Trophoblast cell (in vitro differentiated cells and primary cell): ENCODE measurements around the gene GAS2L1.
A peak's percentile ranks its signal among the peaks of the same experiment; 100 is the strongest.

Experiments used
- DNase-seq, 2 donors: peaks; one replicate each; pipeline ENCODE4 v3.0.0-alpha.2; 2016
- H2AFZ ChIP-seq: 2 replicates; pipeline ENCODE4 v1.6.1; 2013; ENCODE audit warnings: low read length, moderate library complexity, mild to moderate bottlenecking; ENCODE audit not compliant: insufficient read depth, poor library complexity
- H2AK5ac ChIP-seq: 2 replicates; pipeline ENCODE4 v1.6.1; 2013; ENCODE audit warnings: mild to moderate bottlenecking, low read length
- H2BK120ac ChIP-seq: 2 replicates; pipeline ENCODE4 v1.6.1; 2013; ENCODE audit warnings: low read length, mild to moderate bottlenecking, moderate library complexity; ENCODE audit not compliant: insufficient read depth, poor library complexity
- H2BK12ac ChIP-seq: 2 replicates; pipeline ENCODE4 v1.6.1; 2013; ENCODE audit warnings: mild to moderate bottlenecking, low read length, moderate library complexity
- H2BK5ac ChIP-seq: 2 replicates; pipeline ENCODE4 v1.6.1; 2013; ENCODE audit warnings: low read length, low read depth, moderate library complexity, mild to moderate bottlenecking; ENCODE audit not compliant: poor library complexity
- H3K14ac ChIP-seq: 2 replicates; pipeline ENCODE4 v1.6.1; 2013; ENCODE audit warnings: mild to moderate bottlenecking, low read length
- H3K18ac ChIP-seq: 2 replicates; pipeline ENCODE4 v1.6.1; 2013; ENCODE audit warnings: mild to moderate bottlenecking, low read length
- H3K23ac ChIP-seq: 2 replicates; pipeline ENCODE4 v1.6.1; 2013; ENCODE audit warnings: low read length
- H3K27ac ChIP-seq: 2 replicates; pipeline ENCODE4 v1.5.1; 2013; ENCODE audit warnings: low read depth, mild to moderate bottlenecking, inconsistent platforms, low read length, moderate library complexity
- H3K27me3 ChIP-seq: 2 replicates; pipeline ENCODE4 v1.6.1; 2013; ENCODE audit warnings: inconsistent platforms, mild to moderate bottlenecking, low read length, moderate library complexity; ENCODE audit not compliant: insufficient read depth
- H3K36me3 ChIP-seq, 2 experiments: 1 replicate in 1 of 2; 2 replicates in 1 of 2; pipeline ENCODE4 v1.6.1; 2013; ENCODE audit warnings: low read length in 2 of 2, mild to moderate bottlenecking in 2 of 2, moderate library complexity in 1 of 2; ENCODE audit not compliant: insufficient read depth in 2 of 2, control insufficient read depth in 1 of 2
- H3K4ac ChIP-seq: 2 replicates; pipeline ENCODE4 v1.6.1; 2013; ENCODE audit warnings: low read depth, mild to moderate bottlenecking, low read length, moderate library complexity
- H3K4me1 ChIP-seq, 2 experiments: 1 replicate in 1 of 2; 2 replicates in 1 of 2; pipeline ENCODE4 v1.6.1; 2013; ENCODE audit warnings: low read length in 2 of 2, mild to moderate bottlenecking in 2 of 2, moderate library complexity in 1 of 2; ENCODE audit not compliant: insufficient read depth in 2 of 2, control insufficient read depth in 1 of 2
- H3K4me2 ChIP-seq: 2 replicates; pipeline ENCODE4 v1.6.1; 2013; ENCODE audit warnings: inconsistent platforms, mild to moderate bottlenecking, low read length, moderate library complexity
- H3K4me3 ChIP-seq: 2 replicates; pipeline ENCODE4 v1.5.1; 2013; ENCODE audit warnings: mild to moderate bottlenecking, low read depth, low read length, inconsistent platforms
- H3K79me1 ChIP-seq: one replicate; pipeline ENCODE4 v1.6.1; 2013; ENCODE audit warnings: low read length
- H3K79me2 ChIP-seq: 2 replicates; pipeline ENCODE4 v1.6.1; 2013; ENCODE audit warnings: low read length, mild to moderate bottlenecking; ENCODE audit not compliant: control insufficient read depth, insufficient read depth, poor library complexity
- H3K9ac ChIP-seq: 2 replicates; pipeline ENCODE4 v1.6.1; 2013; ENCODE audit warnings: mild to moderate bottlenecking, low read length
- H3K9me3 ChIP-seq: 2 replicates; pipeline ENCODE4 v1.6.1; 2013; ENCODE audit warnings: low read depth, mild to moderate bottlenecking, control low read depth, inconsistent platforms, low read length; ENCODE audit not compliant: insufficient read depth
- H4K12ac ChIP-seq: 2 replicates; pipeline ENCODE4 v1.6.1; 2013; ENCODE audit warnings: low read depth, mild to moderate bottlenecking, low read length, moderate library complexity
- H4K8ac ChIP-seq: 2 replicates; pipeline ENCODE4 v1.6.1; 2013; ENCODE audit warnings: low read depth, mild to moderate bottlenecking, low read length, moderate library complexity
- H4K91ac ChIP-seq: one replicate; pipeline ENCODE4 v1.6.1; 2013; ENCODE audit warnings: low read depth, mild to moderate bottlenecking, low read length, moderate library complexity
- WGBS: extraction: QIAGEN DNeasy Blood & Tissue Kit; methylation state at CpG from one replicate; pipeline ENCODE4 v1.1.7; 2013; ENCODE audit warnings: missing lambda C conversion rate; ENCODE audit not compliant: insufficient read length, insufficient coverage; ENCODE audit errors: extremely low coverage; 5-methylcytosine and 5-hydroxymethylcytosine counted together

The GAS2L1 gene

GRCh38 chr22:29300807-29301601 is 5.4 kb upstream of the GAS2L1 start:
- Histone ChIP-seq H4K91ac (no peak overlapping the region), H3K79me1 (no peaks in the 10 kb centered on the region), H3K4me3 (no peak overlapping the region), H2BK5ac (no peak overlapping the region), H2AFZ (no peak overlapping the region), H3K27ac (no peak overlapping the region), H3K9me3 (no peaks in the 10 kb centered on the region), H3K79me2 (no peaks in the 10 kb centered on the region), H3K18ac (no peak overlapping the region), H3K27me3 (no peaks in the 10 kb centered on the region), H3K23ac (no peak overlapping the region), H2BK12ac (no peak overlapping the region), H3K14ac (no peak overlapping the region), H3K4me2 (no peak overlapping the region), H3K36me3 (peaks cover 44 to 50% of the 10 kb centered on the region in 2 experiments), H3K9ac (no peak overlapping the region), H4K8ac (no peak overlapping the region), H4K12ac (no peak overlapping the region), H3K4ac (no peak overlapping the region), H2AK5ac (no peak overlapping the region), H3K4me1 (peaks cover 2 to 5% of the 10 kb centered on the region in 2 experiments), H2BK120ac (no peak overlapping the region)
- no CpG with 5 or more reads among the region's 10 CpGs for WGBS
- no peak for DNase-seq

GRCh38 chr22:29301716-29302401 is 4.6 kb upstream of the GAS2L1 start:
- Histone ChIP-seq H3K14ac (no peak overlapping the region), H2AFZ (no peak overlapping the region), H2BK120ac (no peak overlapping the region), H3K79me2 (no peaks in the 10 kb centered on the region), H3K27ac (no peak overlapping the region), H3K4me1 (peaks cover 2 to 5% of the 10 kb centered on the region in 2 experiments), H3K4me2 (no peak overlapping the region), H3K23ac (no peak overlapping the region), H2BK12ac (no peak overlapping the region), H2AK5ac (no peak overlapping the region), H2BK5ac (no peak overlapping the region), H3K18ac (no peak overlapping the region), H3K79me1 (peaks cover 5% of the 10 kb centered on the region), H4K12ac (no peak overlapping the region), H3K9me3 (no peaks in the 10 kb centered on the region), H3K27me3 (no peaks in the 10 kb centered on the region), H3K4me3 (no peak overlapping the region), H3K9ac (no peak overlapping the region), H4K8ac (no peak overlapping the region), H3K4ac (no peak overlapping the region), H3K36me3 (peaks cover 37 to 42% of the 10 kb centered on the region in 2 experiments), H4K91ac (no peak overlapping the region)
- WGBS, result no CpG with 5 or more reads among the region's 17 CpGs
- no peak for DNase-seq

GRCh38 chr22:29302402-29302680 is 4.1 kb upstream of the GAS2L1 start:
- DNase-seq, result no peak
- Histone ChIP-seq H2BK120ac (no peak overlapping the region), H4K8ac (no peak overlapping the region)

GRCh38 chr22:29302681-29303465 is 3.6 kb upstream of the GAS2L1 start:
- Histone ChIP-seq H3K4ac (no peak overlapping the region), H3K79me1 (peaks cover 12% of the 10 kb centered on the region), H3K4me2 (no peak overlapping the region), H3K36me3 (peaks cover 27 to 32% of the 10 kb centered on the region in 2 experiments), H2AK5ac (no peak overlapping the region), H2BK12ac (no peak overlapping the region), H3K27me3 (no peaks in the 10 kb centered on the region), H2BK5ac (no peak overlapping the region), H3K4me1 (peaks cover 7 to 10% of the 10 kb centered on the region in 2 experiments), H4K8ac (no peak overlapping the region), H4K12ac (no peak overlapping the region), H3K23ac (no peak overlapping the region), H3K9ac (no peak overlapping the region), H3K79me2 (peaks cover 5% of the 10 kb centered on the region), H4K91ac (no peak overlapping the region), H2BK120ac (no peak overlapping the region), H3K9me3 (no peaks in the 10 kb centered on the region), H3K14ac (no peak overlapping the region), H2AFZ (no peak overlapping the region), H3K27ac (no peak overlapping the region), H3K4me3 (no peak overlapping the region), H3K18ac (no peak overlapping the region)
- peak; percentile 37 to 44 for DNase-seq
- no CpG with 5 or more reads among the region's 13 CpGs for WGBS

More at GRCh38 chr22:29302402-29302680, 4.1 kb upstream of the GAS2L1 start:
- Histone ChIP-seq H3K4me2 (no peak overlapping the region), H3K4me1 (peaks cover 2 to 5% of the 10 kb centered on the region in 2 experiments), H3K14ac (no peak overlapping the region), H3K4ac (no peak overlapping the region), H3K79me2 (peaks cover 3% of the 10 kb centered on the region), H3K23ac (no peak overlapping the region), H2AK5ac (no peak overlapping the region), H3K36me3 (peaks cover 32 to 37% of the 10 kb centered on the region in 2 experiments), H3K9ac (no peak overlapping the region), H3K27me3 (no peaks in the 10 kb centered on the region), H3K9me3 (no peaks in the 10 kb centered on the region), H2BK12ac (no peak overlapping the region), H4K91ac (no peak overlapping the region), H3K79me1 (peaks cover 10% of the 10 kb centered on the region), H3K18ac (no peak overlapping the region), H2BK5ac (no peak overlapping the region), H2AFZ (no peak overlapping the region), H3K4me3 (no peak overlapping the region), H3K27ac (no peak overlapping the region), H4K12ac (no peak overlapping the region)
- WGBS, result no CpG with 5 or more reads among the region's 2 CpGs
